ENCODE measurements around the gene CMSS1.

DNA sequence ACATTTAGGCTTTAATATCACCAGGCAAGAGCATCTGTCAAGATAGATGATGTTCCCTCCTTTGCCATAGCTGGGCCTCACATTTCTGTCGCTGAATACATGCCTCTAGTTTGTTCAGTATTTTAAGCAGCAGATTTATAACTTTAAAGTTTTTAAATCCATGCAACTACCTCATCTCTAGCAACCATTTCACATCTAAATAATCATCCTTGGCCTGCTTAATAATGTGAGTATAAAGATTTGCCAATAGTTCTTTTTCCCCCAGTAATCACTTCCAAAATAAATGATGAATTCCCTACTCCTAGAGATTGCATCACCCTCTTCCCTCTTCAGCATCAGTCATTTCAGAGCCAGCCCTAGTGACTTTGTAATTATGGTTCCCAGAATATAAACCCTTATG lies 332.8 kb downstream of the CMSS1 start:
- no peak for TF ChIP-seq POLR2AphosphoS5 (IDR thresholded peaks at IDR 0.05; ENCODE audit: low read depth, low read length)
- TF ChIP-seq, protein P1, sequence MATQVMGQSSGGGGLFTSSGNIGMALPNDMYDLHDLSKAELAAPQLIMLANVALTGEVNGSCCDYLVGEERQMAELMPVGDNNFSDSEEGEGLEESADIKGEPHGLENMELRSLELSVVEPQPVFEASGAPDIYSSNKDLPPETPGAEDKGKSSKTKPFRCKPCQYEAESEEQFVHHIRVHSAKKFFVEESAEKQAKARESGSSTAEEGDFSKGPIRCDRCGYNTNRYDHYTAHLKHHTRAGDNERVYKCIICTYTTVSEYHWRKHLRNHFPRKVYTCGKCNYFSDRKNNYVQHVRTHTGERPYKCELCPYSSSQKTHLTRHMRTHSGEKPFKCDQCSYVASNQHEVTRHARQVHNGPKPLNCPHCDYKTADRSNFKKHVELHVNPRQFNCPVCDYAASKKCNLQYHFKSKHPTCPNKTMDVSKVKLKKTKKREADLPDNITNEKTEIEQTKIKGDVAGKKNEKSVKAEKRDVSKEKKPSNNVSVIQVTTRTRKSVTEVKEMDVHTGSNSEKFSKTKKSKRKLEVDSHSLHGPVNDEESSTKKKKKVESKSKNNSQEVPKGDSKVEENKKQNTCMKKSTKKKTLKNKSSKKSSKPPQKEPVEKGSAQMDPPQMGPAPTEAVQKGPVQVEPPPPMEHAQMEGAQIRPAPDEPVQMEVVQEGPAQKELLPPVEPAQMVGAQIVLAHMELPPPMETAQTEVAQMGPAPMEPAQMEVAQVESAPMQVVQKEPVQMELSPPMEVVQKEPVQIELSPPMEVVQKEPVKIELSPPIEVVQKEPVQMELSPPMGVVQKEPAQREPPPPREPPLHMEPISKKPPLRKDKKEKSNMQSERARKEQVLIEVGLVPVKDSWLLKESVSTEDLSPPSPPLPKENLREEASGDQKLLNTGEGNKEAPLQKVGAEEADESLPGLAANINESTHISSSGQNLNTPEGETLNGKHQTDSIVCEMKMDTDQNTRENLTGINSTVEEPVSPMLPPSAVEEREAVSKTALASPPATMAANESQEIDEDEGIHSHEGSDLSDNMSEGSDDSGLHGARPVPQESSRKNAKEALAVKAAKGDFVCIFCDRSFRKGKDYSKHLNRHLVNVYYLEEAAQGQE (IDR thresholded peaks at IDR 0.05; ENCODE audit: insufficient read depth in 1 of 2, low read depth in 2 of 2, low read length in 2 of 2) = no peak
